ENCODE results near the gene CHD1L. TPM values are rescaled to one million over a fixed set of nuclear protein-coding genes. Genes with fewer than 3 reads are reported as not detected.

The CHD1L gene
- total RNA-seq, 1 experiment from 2014 or later = 64.2 TPM

DNA sequence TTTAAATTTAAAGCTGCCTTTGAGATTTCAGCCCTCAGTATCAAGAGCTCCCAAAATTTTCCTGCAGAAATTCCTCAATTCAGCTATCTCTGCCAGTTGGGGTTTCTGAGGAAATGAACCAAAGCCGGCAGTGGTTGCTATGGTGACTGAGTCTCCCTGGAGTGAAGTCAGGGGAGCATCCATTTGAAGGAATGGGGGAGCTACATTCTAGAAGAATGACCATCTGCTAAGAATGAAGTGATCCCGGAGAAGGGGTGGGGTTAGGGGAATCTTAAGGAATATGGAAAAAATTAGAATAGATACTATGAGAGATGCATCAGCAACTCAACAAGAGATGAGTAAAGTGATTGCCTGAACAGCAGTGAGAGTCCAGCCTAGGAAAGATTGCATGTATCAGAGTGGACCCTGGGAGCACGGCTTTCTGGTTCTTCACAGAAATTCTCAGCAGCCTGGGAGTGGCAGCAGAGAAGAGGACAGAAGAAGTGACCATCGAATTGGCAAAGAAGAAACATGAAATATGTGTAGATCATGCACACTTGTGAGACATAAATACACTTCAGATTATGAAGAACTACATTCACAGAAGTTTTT, 94.7 kb downstream of the CHD1L start:
- no peak overlapping the region for H2BK20ac ChIP-seq (ENCODE audit: low read depth, low read length, poor library complexity, severe bottlenecking)
- DNase-seq = peak; percentile 64

More for the DNA sequence above, 94.7 kb downstream of the CHD1L start:
- Histone ChIP-seq H4K5ac (ENCODE audit: insufficient read length, low read depth, low read length) (no peak overlapping the region), H3K27me3 (ENCODE audit: insufficient read depth, low read length) (no peaks in the 10 kb centered on the region), H3K4ac (ENCODE audit: low read depth, low read length) (no peak overlapping the region), H3K4me1 (ENCODE audit: insufficient read depth, low read length) (peaks cover 5% of the 10 kb centered on the region; the same call in 1 of the 2 replicates), H2AK5ac (ENCODE audit: insufficient read length, low read length) (no peak overlapping the region), H4K20me1 (ENCODE audit: control insufficient read depth, insufficient read depth, insufficient read length) (no peaks in the 10 kb centered on the region), H3K23ac (ENCODE audit: insufficient read length, low read depth, low read length) (no peak overlapping the region), H3K79me1 (ENCODE audit: insufficient read depth, low read depth, low read length, poor library complexity, severe bottlenecking) (no peaks in the 10 kb centered on the region), H2BK5ac (ENCODE audit: insufficient read length, low read length) (no peak overlapping the region), H3K9ac (ENCODE audit: extremely low read depth, insufficient read length, low read length) (no peak overlapping the region), H2BK15ac (ENCODE audit: low read depth, low read length) (no peak overlapping the region), H3K18ac (ENCODE audit: insufficient read length, low read depth, low read length) (no peak overlapping the region), H4K91ac (ENCODE audit: insufficient read length, low read depth, low read length) (no peak overlapping the region), H3K9me3 (ENCODE audit: control insufficient read depth, low read depth, low read length) (no peaks in the 10 kb centered on the region), H3K14ac (ENCODE audit: insufficient read depth, low read length) (no peak overlapping the region), H4K8ac (replicated peaks; ENCODE audit: insufficient read length, low read depth, low read length) (no peak overlapping the region), H3K4me2 (ENCODE audit: insufficient read depth, insufficient read length, low read length) (peak overlapping the region; percentile 17), H3K79me2 (ENCODE audit: insufficient read depth, low read length) (no peaks in the 10 kb centered on the region), H2BK12ac (ENCODE audit: insufficient read length, low read depth, low read length) (no peak overlapping the region), H3K23me2 (ENCODE audit: insufficient read length, low read depth, low read length, poor library complexity, severe bottlenecking) (no peaks in the 10 kb centered on the region), H3K27ac (ENCODE audit: insufficient read length, low read depth, low read length) (no peak overlapping the region), H3T11ph (ENCODE audit: low read length) (no peak overlapping the region), H2AFZ (ENCODE audit: low read length) (no peak overlapping the region), H2BK120ac (ENCODE audit: low read depth, low read length, poor library complexity, severe bottlenecking) (no peak overlapping the region), H3K56ac (ENCODE audit: insufficient read length, low read depth, low read length) (no peak overlapping the region)
- H3K36me3 Mint-ChIP-seq (ENCODE audit: insufficient read depth in 1 of 3, low read depth in 3 of 3) = no peaks in the 10 kb centered on the region; a peak in 1 of 7 replicates
- no peaks in the 10 kb centered on the region for H3K9me3 Mint-ChIP-seq
- peak overlapping the region in 1 of 2 experiments; percentile 27; a peak in 2 of 5 replicates for H3K4me3 Mint-ChIP-seq
- WGBS (ENCODE audit: extremely low coverage, insufficient read length, low lambda C conversion rate) = no CpG with 5 or more reads among the region's 4 CpGs
- H3K4me1 Mint-ChIP-seq = peaks cover 24 to 33% of the 10 kb centered on the region in 2 experiments
- TF ChIP-seq, protein P1, sequence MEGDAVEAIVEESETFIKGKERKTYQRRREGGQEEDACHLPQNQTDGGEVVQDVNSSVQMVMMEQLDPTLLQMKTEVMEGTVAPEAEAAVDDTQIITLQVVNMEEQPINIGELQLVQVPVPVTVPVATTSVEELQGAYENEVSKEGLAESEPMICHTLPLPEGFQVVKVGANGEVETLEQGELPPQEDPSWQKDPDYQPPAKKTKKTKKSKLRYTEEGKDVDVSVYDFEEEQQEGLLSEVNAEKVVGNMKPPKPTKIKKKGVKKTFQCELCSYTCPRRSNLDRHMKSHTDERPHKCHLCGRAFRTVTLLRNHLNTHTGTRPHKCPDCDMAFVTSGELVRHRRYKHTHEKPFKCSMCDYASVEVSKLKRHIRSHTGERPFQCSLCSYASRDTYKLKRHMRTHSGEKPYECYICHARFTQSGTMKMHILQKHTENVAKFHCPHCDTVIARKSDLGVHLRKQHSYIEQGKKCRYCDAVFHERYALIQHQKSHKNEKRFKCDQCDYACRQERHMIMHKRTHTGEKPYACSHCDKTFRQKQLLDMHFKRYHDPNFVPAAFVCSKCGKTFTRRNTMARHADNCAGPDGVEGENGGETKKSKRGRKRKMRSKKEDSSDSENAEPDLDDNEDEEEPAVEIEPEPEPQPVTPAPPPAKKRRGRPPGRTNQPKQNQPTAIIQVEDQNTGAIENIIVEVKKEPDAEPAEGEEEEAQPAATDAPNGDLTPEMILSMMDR (conservative IDR thresholded peaks at IDR 0.05) = no peak
- H3K27me3 Mint-ChIP-seq (ENCODE audit: low read depth) = peaks cover 2% of the 10 kb centered on the region; the same call in 1 of the 2 replicates
- peak overlapping the region in 2 of 3 experiments; percentile 78 to 95; a peak in 4 of 7 replicates for H3K27ac Mint-ChIP-seq
